T-cell (primary cell): Measurements from ENCODE around the gene MAPRE2. TPM values are rescaled to one million over a fixed set of nuclear protein-coding genes. Genes with fewer than 3 reads are reported as not detected.
"Not testable (repeated sequence)": the region's sequence is repeated elsewhere in the genome, so short reads cannot be mapped to it uniquely, and the experiment has no call there.

ENCODE experiments used
- ATAC-seq, 4 experiments: fragments of 200-7000 bp in 3 of 4; fragments of 150-1000 bp in 1 of 4; cut with Tn5 transposase; replicated peaks in 1 of 4; 1 replicate in 3 of 4; 2 replicates in 1 of 4; pipeline ENCODE4 v1.10.0; 2021; ENCODE audit warnings: moderate library complexity in 3 of 4, mild to moderate bottlenecking in 2 of 4, moderate number of reproducible peaks in 1 of 4
- CTCF ChIA-PET, 2 donors: fragments of 300-600 bp; sonication (Branson Sonifier 250); formaldehyde crosslinking; loops; one replicate each; lab custom pipeline; 2022; ENCODE audit warnings: antibody characterized with exemption in 2 of 2; lab: Charles Lee
- POLR2A ChIA-PET, 2 donors: fragments of 300-600 bp; sonication (Branson Sonifier 250); formaldehyde crosslinking; loops; one replicate each; lab custom pipeline; 2022; ENCODE audit warnings: antibody characterized with exemption in 2 of 2; lab: Charles Lee
- DNase-seq, 35 experiments: peaks; one replicate each; pipeline versions ENCODE4 v3.0.0 to v3.0.0-alpha.2; 2013 to 2023
- H3K27ac ChIP-seq: one replicate; pipeline ENCODE4 v1.5.1; 2013; ENCODE audit warnings: low read length
- H3K27me3 ChIP-seq, 2 experiments: replicated peaks in 1 of 2; 1 replicate in 1 of 2; 2 replicates in 1 of 2; pipeline versions ENCODE4 v1.6.1 to v1.7.0; 2013; ENCODE audit warnings: low read length in 1 of 2, mixed read lengths in 1 of 2; ENCODE audit not compliant: control insufficient read depth in 2 of 2, insufficient read depth in 2 of 2; ENCODE audit errors: extremely low read depth in 1 of 2
- H3K36me3 ChIP-seq, 2 donors: 1 replicate in 1 of 2; 2 replicates in 1 of 2; pipeline versions ENCODE4 v1.6.1 to v1.7.0; 2013; ENCODE audit warnings: low read length in 1 of 2; ENCODE audit not compliant: control insufficient read depth in 2 of 2, insufficient read depth in 1 of 2; ENCODE audit errors: extremely low read depth in 1 of 2
- H3K4me1 ChIP-seq, 2 experiments: 1 replicate in 1 of 2; 2 replicates in 1 of 2; pipeline versions ENCODE4 v1.6.1 to v1.7.0; 2013; ENCODE audit warnings: low read length in 2 of 2, mixed read lengths in 1 of 2; ENCODE audit not compliant: insufficient read depth in 2 of 2, control insufficient read depth in 1 of 2; ENCODE audit errors: extremely low read depth in 1 of 2
- H3K4me3 ChIP-seq, 2 donors: 1 replicate in 1 of 2; 2 replicates in 1 of 2; pipeline versions ENCODE4 v1.5.1 to v1.7.0; 2013; ENCODE audit warnings: mild to moderate bottlenecking in 2 of 2, low read length in 1 of 2, moderate library complexity in 1 of 2; ENCODE audit not compliant: control insufficient read depth in 1 of 2; ENCODE audit errors: extremely low read depth in 1 of 2
- H3K9me3 ChIP-seq: 2 replicates; pipeline ENCODE4 v1.7.0; 2013
- H3K27ac Mint-ChIP-seq, 2 donors: one replicate each; pipeline ENCODE4 v1.8.0; 2020 to 2021; ENCODE audit warnings: mild to moderate bottlenecking in 2 of 2, mixed read lengths in 2 of 2
- H3K27me3 Mint-ChIP-seq, 2 donors: one replicate each; pipeline ENCODE4 v1.8.0; 2021 to 2022; ENCODE audit warnings: mixed read lengths in 2 of 2
- H3K36me3 Mint-ChIP-seq: one replicate; pipeline ENCODE4 v1.8.0; 2021; ENCODE audit warnings: mixed read lengths
- H3K4me1 Mint-ChIP-seq, 3 donors: one replicate each; pipeline ENCODE4 v1.8.0; 2020 to 2022; ENCODE audit warnings: mixed read lengths in 3 of 3, mild to moderate bottlenecking in 1 of 3
- H3K4me3 Mint-ChIP-seq, 3 donors: one replicate each; pipeline ENCODE4 v1.8.0; 2020 to 2022; ENCODE audit warnings: mild to moderate bottlenecking in 3 of 3, mixed read lengths in 3 of 3, moderate library complexity in 3 of 3
- H3K9me3 Mint-ChIP-seq, 3 donors: one replicate each; pipeline ENCODE4 v1.8.0; 2020 to 2022; ENCODE audit warnings: mixed read lengths in 3 of 3
- WGBS: methylation state at CpG from one replicate; pipeline ENCODE4 v1.1.5; 2013; ENCODE audit warnings: missing lambda C conversion rate; ENCODE audit not compliant: insufficient coverage; 5-methylcytosine and 5-hydroxymethylcytosine counted together
- total RNA-seq, 35 experiments: library from RNA in 6 of 35; stranded (reverse) in 6 of 35; fragments of 120-200 nt in 1 of 35; gene quantifications; one replicate each; pipeline versions ENCODE4 v1.2.1 to v1.2.4 and lab custom pipeline; 2013 to 2026

The MAPRE2 gene
- total RNA-seq, 5 donors from 2014 or later (not counting 1 experiment from before 2014, with no cell fraction given), result 45.6 to 96.7 (median 53.9) TPM

DNA sequence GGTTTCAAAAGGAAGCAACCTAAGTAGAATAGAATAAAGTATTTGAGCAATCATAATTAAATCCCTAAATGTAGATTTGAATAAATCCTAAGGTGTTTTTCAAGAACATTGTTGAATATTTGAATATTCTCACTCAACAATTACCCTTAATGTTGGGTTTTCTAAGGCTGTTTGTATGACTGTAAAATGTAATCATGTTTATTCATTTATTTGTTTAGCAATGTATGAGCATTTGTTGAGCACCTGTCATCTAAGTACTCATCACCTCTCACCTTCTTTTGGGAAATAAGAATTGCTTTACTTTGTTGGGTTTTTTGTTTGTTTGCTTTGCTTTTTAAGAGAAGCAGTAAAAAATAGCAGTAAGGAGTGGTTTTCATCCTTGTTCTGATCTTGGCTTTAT, 66.0 kb downstream of the MAPRE2 start:
- Mint-ChIP-seq H3K9me3 (peaks cover 0 to 3% (median 0%) of the 10 kb centered on the region in 3 donors), H3K27me3 (no peaks in the 10 kb centered on the region), H3K4me1 (peaks cover 46 to 70% (median 65%) of the 10 kb centered on the region in 3 donors), H3K4me3 (no peak overlapping the region), H3K27ac (peak overlapping the region in 1 of 2 donors; percentile 78), H3K36me3 (peaks cover 42% of the 10 kb centered on the region)
- no peak for DNase-seq
- CTCF ChIA-PET, result interaction anchor here in 1 of 2 donors (1.4 to 1.6 kb wide), 2 partner anchors 65 to 67 kb away, joined by 4 to 9 read pairs; partner anchors contain the start of gene MAPRE2
- POLR2A ChIA-PET, result interaction anchor here (0.9 to 2.2 kb wide), 6 partner anchors 11 to 68 kb away, joined by 3 to 23 read pairs (median 4); partner anchors contain the start of gene MAPRE2 (in 1 of the 2)
- H3K36me3 ChIP-seq, result peaks cover 0 to 7% of the 10 kb centered on the region in 2 donors
- H3K4me1 ChIP-seq, result peaks cover 0 to 28% of the 10 kb centered on the region in 2 experiments
- no peak overlapping the region for H3K27ac ChIP-seq
- no peaks in the 10 kb centered on the region for H3K27me3 ChIP-seq
- H3K9me3 ChIP-seq, result no peaks in the 10 kb centered on the region
- H3K4me3 ChIP-seq, result no peak overlapping the region
- no peak for ATAC-seq

DNA sequence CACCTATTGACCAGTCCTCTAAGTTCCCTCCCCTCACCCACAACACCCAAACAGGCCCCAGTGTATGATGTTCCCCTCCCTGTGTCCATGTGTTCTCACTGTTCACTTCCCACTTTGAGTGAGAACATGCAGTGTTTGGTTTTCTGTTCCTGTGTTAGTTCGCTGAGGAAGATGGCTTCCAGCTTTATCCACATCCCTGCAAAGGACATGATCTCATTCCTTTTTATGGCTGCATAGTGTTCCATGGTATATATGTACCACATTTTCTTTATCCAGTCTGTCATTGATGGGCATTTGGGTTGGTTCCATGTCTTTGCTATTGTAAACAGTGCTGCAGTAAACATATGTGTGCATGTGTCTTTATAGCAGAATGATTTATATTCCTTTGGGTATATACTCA, 66.9 kb downstream of the MAPRE2 start:
- CTCF ChIA-PET, result interaction anchor here in 1 of 2 donors (0.6 kb wide), 2 partner anchors 34 to 1015 kb away, joined by 3 read pairs; no protein-coding TSS in a partner anchor
- H3K27ac Mint-ChIP-seq, result not testable (repeated sequence)

DNA sequence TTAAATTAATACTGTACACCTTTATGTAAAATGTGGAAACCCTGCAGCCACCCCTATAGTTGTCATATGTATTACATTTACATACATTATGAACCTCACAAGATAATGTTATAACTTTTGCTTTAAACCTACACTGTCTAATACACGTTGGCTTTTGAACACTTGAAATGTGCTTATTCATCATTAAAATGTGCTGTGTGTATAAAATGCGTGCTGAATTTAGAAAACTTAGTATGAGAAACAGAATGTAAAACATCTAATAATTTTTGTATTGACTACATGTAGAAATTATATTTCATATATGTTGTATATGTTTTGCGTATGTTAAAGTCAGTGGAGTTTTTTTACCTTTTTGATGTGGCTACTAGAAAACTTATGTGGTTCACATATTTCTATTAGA, 68.8 kb downstream of the MAPRE2 start:
- H3K9me3 Mint-ChIP-seq, result peaks cover 0 to 3% (median 0%) of the 10 kb centered on the region in 3 donors
- H3K27ac Mint-ChIP-seq, result no peak overlapping the region
- H3K4me1 ChIP-seq, result peaks cover 0 to 32% of the 10 kb centered on the region in 2 experiments
- DNase-seq (no peak), ATAC-seq (no peak)
- peaks cover 50% of the 10 kb centered on the region for H3K36me3 Mint-ChIP-seq
- no peak overlapping the region for H3K4me3 ChIP-seq
- H3K4me1 Mint-ChIP-seq, result peaks cover 67 to 94% (median 87%) of the 10 kb centered on the region in 3 donors
- H3K27me3 Mint-ChIP-seq, result no peaks in the 10 kb centered on the region
- peaks cover 0 to 4% of the 10 kb centered on the region in 2 donors for H3K36me3 ChIP-seq
- no peaks in the 10 kb centered on the region for H3K27me3 ChIP-seq
- no peaks in the 10 kb centered on the region for H3K9me3 ChIP-seq
- POLR2A ChIA-PET, result interaction anchor here in 1 of 2 donors (1.3 kb wide), 1 partner anchor 68 kb away, joined by 4 read pairs; no protein-coding TSS in a partner anchor
- H3K27ac ChIP-seq, result no peak overlapping the region
- H3K4me3 Mint-ChIP-seq, result no peak overlapping the region
- CTCF ChIA-PET, result no interaction called here
- WGBS, result no CpG with 5 or more reads among the region's 3 CpGs

More for the DNA sequence above, 66.9 kb downstream of the MAPRE2 start:
- H3K4me3 Mint-ChIP-seq, H3K27me3 ChIP-seq, ATAC-seq, H3K4me3 ChIP-seq, H3K9me3 Mint-ChIP-seq, H3K27me3 Mint-ChIP-seq, H3K9me3 ChIP-seq, H3K27ac ChIP-seq, DNase-seq, H3K36me3 ChIP-seq: not testable (repeated sequence)
- POLR2A ChIA-PET, result interaction anchor here in 1 of 2 donors (0.5 kb wide), 1 partner anchor 54 kb away, joined by 3 read pairs; no protein-coding TSS in a partner anchor
- H3K4me1 ChIP-seq, result peaks cover 0 to 28% of the 10 kb centered on the region in 2 experiments
- H3K36me3 Mint-ChIP-seq, result peaks cover 45% of the 10 kb centered on the region
- WGBS, result no CpG with 5 or more reads among the region's 1 CpG
- H3K4me1 Mint-ChIP-seq, result peaks cover 51 to 76% (median 72%) of the 10 kb centered on the region in 3 donors

DNA sequence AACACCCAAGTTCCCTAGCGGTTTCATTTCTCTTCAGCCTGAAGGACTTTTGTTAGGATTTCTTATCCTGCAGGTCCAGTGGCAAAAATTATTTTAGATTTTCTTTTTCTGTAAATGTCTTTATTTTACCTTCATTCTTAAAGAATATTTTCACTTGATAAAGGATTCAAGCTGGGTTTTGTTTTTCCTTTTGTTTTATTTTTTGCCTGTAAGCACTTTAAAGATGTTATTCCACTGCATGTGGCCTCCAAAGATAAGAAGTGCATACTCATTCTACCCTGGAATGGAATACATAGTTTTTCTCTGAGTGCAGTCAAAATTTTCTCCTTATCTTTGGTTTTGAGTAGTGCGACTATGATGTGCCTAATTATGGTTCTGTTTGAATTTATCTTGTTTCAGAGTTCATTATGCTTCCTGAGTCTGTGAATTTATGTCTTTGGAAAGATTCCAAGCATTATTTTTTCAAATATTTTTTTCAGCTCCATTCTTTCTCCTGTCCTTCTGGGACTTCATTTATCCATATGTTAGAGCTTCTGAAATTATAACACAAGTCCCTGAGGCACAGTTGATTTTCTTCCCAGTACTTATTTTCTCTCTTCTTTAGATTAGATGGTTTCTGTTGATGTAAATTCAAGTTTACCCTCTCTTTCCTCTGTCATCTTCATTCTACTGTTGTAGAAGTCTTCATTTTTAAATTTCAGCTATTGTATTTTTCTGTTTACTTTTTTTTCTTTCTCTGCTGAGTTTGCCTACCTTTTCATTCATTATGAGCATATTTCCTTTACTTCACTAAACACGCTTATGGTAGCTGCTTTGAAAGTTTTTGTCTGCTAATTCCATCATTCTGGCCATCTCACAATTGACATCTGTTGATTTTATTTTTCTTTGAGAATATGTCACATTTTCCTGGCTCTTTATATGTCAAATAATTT, 69.6 kb downstream of the MAPRE2 start:
- H3K9me3 Mint-ChIP-seq, result peaks cover 0 to 3% (median 0%) of the 10 kb centered on the region in 3 donors
- ChIA-PET CTCF (no interaction called here), POLR2A (interaction anchor here (0.6 to 1.3 kb wide), 3 partner anchors 69 to 347 kb away, joined by 3 to 4 read pairs (median 3); no protein-coding TSS in a partner anchor)
- WGBS, result no CpG with 5 or more reads among the region's 3 CpGs
- H3K27ac Mint-ChIP-seq, result no peak overlapping the region
- peaks cover 72 to 94% (median 87%) of the 10 kb centered on the region in 3 donors for H3K4me1 Mint-ChIP-seq
- H3K36me3 Mint-ChIP-seq, result peaks cover 54% of the 10 kb centered on the region
- DNase-seq (no peak), ATAC-seq (no peak)
- H3K27ac ChIP-seq, result no peak overlapping the region
- H3K9me3 ChIP-seq, result no peaks in the 10 kb centered on the region
- peaks cover 0 to 25% of the 10 kb centered on the region in 2 experiments for H3K4me1 ChIP-seq
- H3K4me3 ChIP-seq, result no peak overlapping the region
- H3K36me3 ChIP-seq, result peaks cover 0 to 4% of the 10 kb centered on the region in 2 donors
- no peaks in the 10 kb centered on the region for H3K27me3 Mint-ChIP-seq
- no peaks in the 10 kb centered on the region for H3K27me3 ChIP-seq
- H3K4me3 Mint-ChIP-seq, result peak overlapping the region in 1 of 3 donors; percentile 23

DNA sequence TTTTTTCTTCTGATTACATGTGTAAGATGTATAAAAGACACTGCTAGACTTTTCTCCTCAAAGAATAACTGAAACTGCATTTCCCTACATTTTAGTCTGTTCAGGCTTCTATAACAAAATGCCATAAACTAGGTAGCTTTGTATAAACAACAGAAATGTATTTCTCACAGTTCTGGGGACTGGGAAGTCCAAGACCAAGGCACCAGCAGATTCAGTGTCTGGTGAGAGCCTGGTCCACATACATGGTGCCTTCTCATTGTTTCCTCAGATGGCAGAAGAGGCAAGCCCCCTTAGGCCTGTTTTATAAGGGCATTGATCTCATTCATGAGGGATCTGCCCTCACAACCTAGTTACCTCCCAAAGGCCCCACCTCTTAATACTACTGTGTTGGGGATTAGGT, 71.5 kb downstream of the MAPRE2 start:
- Mint-ChIP-seq H3K4me1 (peaks cover 84 to 94% (median 89%) of the 10 kb centered on the region in 3 donors), H3K4me3 (no peak overlapping the region), H3K9me3 (peaks cover 0 to 3% (median 0%) of the 10 kb centered on the region in 3 donors), H3K27ac (no peak overlapping the region), H3K27me3 (no peaks in the 10 kb centered on the region), H3K36me3 (peaks cover 59% of the 10 kb centered on the region)
- H3K36me3 ChIP-seq, result peaks cover 0 to 10% of the 10 kb centered on the region in 2 donors
- peaks cover 5 to 9% of the 10 kb centered on the region in 2 experiments for H3K4me1 ChIP-seq
- ChIA-PET CTCF (interaction anchor here in 1 of 2 donors (0.7 kb wide), 1 partner anchor 118 kb away, joined by 6 read pairs; no protein-coding TSS in a partner anchor), POLR2A (interaction anchor here in 1 of 2 donors (0.7 to 0.9 kb wide), 2 partner anchors 9 to 70 kb away, joined by 3 to 7 read pairs; no protein-coding TSS in a partner anchor)
- no peaks in the 10 kb centered on the region for H3K9me3 ChIP-seq
- H3K27ac ChIP-seq, result no peak overlapping the region
- no peak overlapping the region for H3K4me3 ChIP-seq
- no peaks in the 10 kb centered on the region for H3K27me3 ChIP-seq
- ATAC-seq (no peak), DNase-seq (no peak)

DNA sequence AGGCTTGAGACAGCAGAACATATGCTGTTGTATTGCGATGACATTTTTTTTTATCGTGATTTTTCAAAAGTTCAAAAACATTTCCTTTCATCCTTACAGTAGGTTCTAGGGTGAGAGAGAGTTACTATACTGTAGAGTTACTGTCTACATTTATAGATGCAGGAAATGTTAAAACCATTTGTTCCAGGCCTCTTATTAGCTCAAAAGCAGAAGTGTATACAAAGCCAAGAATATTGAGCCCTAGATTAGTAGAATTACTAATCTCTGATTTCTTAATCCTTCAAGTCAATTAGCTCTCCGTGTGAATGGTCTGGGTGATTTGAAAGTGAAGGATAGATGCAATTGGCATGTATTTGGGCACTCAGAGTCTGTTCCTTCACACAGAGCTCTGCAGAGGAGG, 73.1 kb downstream of the MAPRE2 start:
- Histone ChIP-seq H3K4me1 (peaks cover 8 to 16% of the 10 kb centered on the region in 2 experiments), H3K27me3 (no peaks in the 10 kb centered on the region), H3K4me3 (no peak overlapping the region), H3K27ac (no peak overlapping the region), H3K9me3 (no peaks in the 10 kb centered on the region), H3K36me3 (peaks cover 0 to 10% of the 10 kb centered on the region in 2 donors)
- no peak overlapping the region for H3K4me3 Mint-ChIP-seq
- H3K9me3 Mint-ChIP-seq, result peaks cover 0 to 3% (median 0%) of the 10 kb centered on the region in 3 donors
- DNase-seq, result no peak
- ChIA-PET POLR2A (interaction anchor here (0.7 to 1.7 kb wide), 4 partner anchors 9 to 85 kb away, joined by 3 to 5 read pairs (median 4); partner anchors contain the start of gene MAPRE2 (in 1 of the 2)), CTCF (interaction anchor here in 1 of 2 donors (0.6 to 1.6 kb wide), 4 partner anchors 12 to 859 kb away, joined by 3 to 4 read pairs (median 3); no protein-coding TSS in a partner anchor)
- peaks cover 84 to 93% (median 88%) of the 10 kb centered on the region in 3 donors for H3K4me1 Mint-ChIP-seq
- no CpG with 5 or more reads among the region's 3 CpGs for WGBS
- no peaks in the 10 kb centered on the region for H3K27me3 Mint-ChIP-seq
- no peak for ATAC-seq
- peaks cover 44% of the 10 kb centered on the region for H3K36me3 Mint-ChIP-seq
- H3K27ac Mint-ChIP-seq, result no peak overlapping the region
